Stimulated activated naive CD8-positive, alpha-beta T cell treated with anti-CD3 and anti-CD28 coated beads, Interleukin-15, Interleukin-2, amounts not matched to agents 100 U/mL and 50 U/mL, for 24 hours (primary cell): ENCODE results near the gene BCAN.

ENCODE experiments used
- ATAC-seq: fragments of 150-1000 bp; cut with Tn5 transposase; one replicate; pipeline ENCODE4 v1.10.0; 2021
- DNase-seq: peaks from one replicate; pipeline ENCODE4 v3.0.0; 2021

The BCAN gene

GRCh38 chr1:156700736-156701531, 59.0 kb downstream of the BCAN start:
- ATAC-seq, result no peak
- DNase-seq, result no peak

GRCh38 chr1:156703336-156703735, 61.4 kb downstream of the BCAN start:
- ATAC-seq (no peak), DNase-seq (no peak)

DNA sequence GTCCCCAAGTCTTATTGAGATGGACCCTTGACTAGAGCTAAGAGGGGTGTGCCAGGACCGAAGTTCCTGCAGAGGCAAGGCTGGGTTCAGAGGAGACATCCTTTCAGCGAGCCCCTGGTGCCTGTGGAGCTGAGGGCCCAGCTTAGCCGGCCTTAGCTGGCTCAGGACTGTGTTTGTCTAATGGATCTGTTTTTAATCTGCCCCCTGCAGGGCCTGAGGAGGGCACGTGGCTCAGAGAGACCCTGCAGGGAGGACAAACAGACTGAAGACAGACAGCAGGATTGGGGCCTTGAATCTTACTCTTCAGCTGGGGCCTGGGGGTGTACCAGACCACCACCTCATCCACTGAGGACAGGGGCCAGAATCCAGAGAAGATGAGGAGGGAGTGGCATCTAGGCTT, 61.8 kb downstream of the BCAN start:
- no peak for DNase-seq
- no peak for ATAC-seq

GRCh38 chr1:156704166-156704711, 62.3 kb downstream of the BCAN start:
- DNase-seq (no peak), ATAC-seq (no peak)

DNA sequence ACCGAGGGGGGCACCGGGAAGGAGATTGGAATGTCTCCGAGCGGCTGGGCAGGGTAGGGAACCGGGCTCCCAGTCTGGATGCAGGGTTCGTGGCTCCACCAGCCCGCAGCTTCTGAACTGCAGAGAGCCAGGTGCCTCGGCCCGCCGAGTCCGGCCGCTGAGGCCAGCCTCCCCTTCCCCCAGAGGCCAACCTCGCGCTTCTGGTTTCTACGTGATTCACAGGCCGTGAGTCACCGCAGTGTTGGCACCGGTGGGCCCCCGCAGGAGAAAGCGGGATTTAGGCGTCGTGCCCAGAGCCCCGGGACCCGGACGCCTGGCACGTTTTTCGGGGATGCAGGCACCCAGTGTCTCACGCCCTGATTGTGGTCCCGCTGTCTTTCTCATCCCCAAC, 63.0 kb downstream of the BCAN start:
- DNase-seq (peak; percentile 66), ATAC-seq (peak; percentile 30)

- ATAC-seq (peak; percentile 11), DNase-seq (no peak)
Measured at GRCh38 chr1:156705321-156705917, 63.5 kb downstream of the BCAN start, which contains the start of gene CRABP2. TSS of gene CRABP2 (minus strand) at chr1:156705583. CDS start at chr1:156705446, 137 bp downstream.

DNA sequence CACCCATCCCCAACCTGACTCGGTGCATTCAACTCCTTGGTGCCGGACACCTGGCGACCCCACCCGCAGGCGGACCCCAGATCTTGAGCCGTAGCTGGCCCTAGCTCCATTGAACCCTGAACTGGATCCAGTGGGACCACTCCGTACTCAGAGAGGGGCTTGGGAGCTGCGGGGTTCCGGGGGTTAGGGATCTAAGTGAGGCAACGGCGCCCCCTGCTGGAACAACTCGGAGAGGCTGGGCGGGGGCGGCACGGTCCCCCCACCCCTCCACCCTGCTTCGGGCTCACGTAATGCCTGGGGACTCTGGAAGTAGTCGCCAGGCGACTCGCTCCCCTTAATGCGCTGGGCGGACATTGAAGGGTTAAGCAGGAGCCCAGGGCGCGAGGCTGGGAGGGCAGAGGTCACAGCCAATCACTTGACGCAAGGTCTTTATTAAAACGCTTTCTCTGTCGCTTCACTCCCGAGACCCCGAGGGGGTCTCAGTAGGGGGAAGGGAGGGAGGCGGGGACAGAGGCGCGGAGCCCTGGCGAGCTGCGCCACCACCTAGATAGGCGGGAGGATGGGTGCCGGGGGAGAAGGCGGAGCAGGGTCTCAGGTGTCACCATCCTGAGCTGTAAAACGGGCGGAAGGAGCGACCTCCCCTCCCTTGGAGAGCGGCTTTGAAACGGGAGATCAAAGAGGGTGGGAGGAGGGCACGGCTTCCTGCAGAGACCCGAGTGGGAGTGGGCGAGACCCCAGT, 64.2 kb downstream of the BCAN start:
- DNase-seq, result peak; percentile 85
- ATAC-seq, result peak; percentile 67

DNA sequence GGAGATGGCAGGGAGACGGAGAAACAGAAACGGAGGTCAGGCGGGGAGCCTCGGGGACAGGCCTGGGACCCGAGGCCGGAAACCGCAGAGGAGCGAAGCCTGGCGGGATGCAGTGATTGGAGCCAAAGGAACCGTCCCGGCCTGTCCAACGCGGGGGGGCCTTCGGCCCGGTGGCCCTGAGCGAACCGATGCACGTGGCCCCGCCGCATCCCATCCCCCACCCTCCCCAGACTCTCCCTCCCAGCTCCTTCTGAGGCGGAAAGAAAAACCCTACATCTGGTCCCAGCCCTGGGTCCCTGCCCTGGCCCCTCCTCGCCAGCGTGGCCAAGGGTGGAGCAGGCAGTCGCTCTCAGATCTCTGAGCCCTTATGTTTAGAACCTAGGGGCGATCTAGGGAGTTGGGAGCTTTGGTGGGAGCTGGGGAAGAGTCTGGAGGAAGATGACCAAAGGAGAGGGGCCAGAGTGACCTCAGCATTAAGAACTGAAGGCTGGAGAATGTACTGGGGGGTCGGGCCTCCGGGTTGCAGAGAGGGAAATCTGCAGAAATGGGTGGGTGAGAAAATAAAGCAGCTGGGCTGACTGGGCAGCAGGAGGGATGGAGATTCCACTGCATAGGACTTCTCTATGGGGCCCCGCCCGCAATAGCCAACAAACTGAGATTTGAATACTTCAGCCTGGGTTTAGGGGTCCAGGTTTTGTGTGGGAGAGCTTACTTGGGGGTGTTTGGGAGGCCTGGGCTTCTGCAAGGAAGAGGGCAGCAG, 64.9 kb downstream of the BCAN start:
- DNase-seq (no peak), ATAC-seq (no peak)

- ATAC-seq (no peak), DNase-seq (no peak)
Measured at GRCh38 chr1:156707417-156708217, 65.7 kb downstream of the BCAN start.

GRCh38 chr1:156708218-156708661, 66.3 kb downstream of the BCAN start:
- ATAC-seq (no peak), DNase-seq (no peak)

DNA sequence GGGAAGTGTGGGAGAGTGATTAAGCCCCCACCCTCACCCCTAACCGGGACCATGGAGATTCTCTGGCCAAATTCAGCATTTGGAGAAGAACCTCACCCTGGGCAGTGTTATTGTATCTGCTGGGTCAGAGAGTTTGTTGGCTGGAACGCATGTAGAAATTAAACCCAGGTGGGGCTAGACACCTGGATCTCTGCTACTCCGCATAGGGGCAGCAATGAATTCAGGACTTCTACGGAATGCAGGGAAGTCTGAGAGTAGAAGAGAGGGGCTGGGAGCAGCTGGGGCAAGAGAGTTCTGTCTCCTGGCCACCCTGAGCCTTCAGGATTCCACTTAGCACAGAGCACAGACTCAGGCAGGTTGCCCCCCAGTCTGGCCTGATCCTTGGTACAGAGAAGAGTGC, 67.1 kb downstream of the BCAN start:
- ATAC-seq (no peak), DNase-seq (no peak)
